Fibroblast of pulmonary artery (primary cell): ENCODE measurements around the gene IRF2BPL.

ENCODE experiments used
- DNase-seq: peaks from one replicate; pipeline ENCODE4 v3.0.0-alpha.2; 2010; ENCODE audit warnings: low read depth
- H3K4me3 ChIP-seq: replicated peaks from 2 replicates; pipeline ENCODE4 v1.5.1; 2011; ENCODE audit warnings: low read depth, mild to moderate bottlenecking, control low read depth, low read length, moderate library complexity
- TF ChIP-seq, protein P1 (sequence below): IDR thresholded peaks from 2 replicates; pipeline ENCODE4 v1.5.1; 2011; ENCODE audit warnings: mild to moderate bottlenecking, control low read depth, low read length, inconsistent platforms; ENCODE audit errors: missing control alignments

The IRF2BPL gene

DNA sequence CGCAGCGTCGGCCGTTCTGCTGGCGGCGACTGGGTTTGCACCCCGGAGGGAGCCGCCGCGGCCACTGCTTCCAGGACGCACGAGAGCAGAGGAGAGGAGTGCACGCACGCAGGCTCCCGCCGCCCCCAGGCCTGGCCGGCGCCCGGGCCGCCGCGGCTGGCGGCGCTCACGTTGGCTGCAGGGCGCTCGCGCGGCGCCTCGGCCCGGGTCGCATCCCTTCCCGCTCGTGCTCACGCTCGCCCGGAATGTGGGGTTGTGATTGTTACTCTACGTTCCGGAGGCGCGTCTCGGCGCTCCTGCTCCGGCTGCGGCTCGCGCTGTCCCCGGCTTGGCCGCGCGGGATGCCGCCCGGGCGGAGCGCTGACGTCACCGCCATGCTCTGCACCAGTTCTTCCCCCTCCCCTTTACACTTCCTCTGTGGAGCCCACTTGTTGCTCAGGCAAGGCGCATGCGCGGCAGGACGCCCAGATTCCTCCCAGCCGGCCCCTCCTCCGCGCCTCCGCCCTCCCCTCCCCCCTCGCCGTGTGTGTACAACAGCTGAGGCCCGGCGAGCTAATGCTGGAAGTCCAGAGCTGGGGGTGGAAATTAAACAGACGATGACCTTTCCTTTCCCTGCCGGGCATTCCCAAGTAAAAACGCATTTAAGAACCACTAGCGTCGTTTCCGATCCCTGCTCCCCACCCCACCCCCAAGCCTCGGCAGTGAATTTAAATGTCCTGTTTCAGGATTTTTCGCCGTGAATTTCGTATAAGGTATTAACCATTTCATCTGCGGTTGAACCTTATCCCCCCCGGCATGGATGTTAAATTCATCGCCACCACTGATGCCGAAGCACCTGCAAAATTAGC is at the start of gene IRF2BPL:
IRF2BPL (minus strand) TSS at position 325 of the 848 bp plus-strand sequence. CDS start 916 bp downstream, outside the sequence.
- DNase-seq, result peak; percentile 99
- TF ChIP-seq, protein P1, sequence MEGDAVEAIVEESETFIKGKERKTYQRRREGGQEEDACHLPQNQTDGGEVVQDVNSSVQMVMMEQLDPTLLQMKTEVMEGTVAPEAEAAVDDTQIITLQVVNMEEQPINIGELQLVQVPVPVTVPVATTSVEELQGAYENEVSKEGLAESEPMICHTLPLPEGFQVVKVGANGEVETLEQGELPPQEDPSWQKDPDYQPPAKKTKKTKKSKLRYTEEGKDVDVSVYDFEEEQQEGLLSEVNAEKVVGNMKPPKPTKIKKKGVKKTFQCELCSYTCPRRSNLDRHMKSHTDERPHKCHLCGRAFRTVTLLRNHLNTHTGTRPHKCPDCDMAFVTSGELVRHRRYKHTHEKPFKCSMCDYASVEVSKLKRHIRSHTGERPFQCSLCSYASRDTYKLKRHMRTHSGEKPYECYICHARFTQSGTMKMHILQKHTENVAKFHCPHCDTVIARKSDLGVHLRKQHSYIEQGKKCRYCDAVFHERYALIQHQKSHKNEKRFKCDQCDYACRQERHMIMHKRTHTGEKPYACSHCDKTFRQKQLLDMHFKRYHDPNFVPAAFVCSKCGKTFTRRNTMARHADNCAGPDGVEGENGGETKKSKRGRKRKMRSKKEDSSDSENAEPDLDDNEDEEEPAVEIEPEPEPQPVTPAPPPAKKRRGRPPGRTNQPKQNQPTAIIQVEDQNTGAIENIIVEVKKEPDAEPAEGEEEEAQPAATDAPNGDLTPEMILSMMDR, result no peak
- peak within 1 kb of the TSS; percentile 94 for H3K4me3 ChIP-seq

DNA sequence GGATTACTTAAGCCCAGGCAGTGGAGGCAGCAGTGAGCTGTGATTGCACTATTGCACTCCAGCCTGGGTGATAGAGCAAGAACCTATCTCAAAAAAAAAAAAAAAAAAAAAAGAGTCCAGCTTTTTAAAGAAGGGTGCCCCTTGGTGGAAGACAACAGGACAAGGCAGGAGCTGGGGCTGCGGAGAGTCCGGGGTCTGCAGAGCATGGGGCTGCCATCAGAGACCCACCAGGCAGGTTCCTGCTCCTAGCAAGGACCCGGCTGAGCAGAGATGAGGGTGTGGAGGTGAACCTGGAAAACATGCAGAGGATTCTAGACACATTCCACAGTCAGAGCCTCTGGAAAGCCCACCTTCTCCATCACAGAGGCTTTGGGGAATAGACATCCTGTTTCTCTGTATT is 48.5 kb upstream of the IRF2BPL start:
- TF ChIP-seq, protein P1, result no peak
- H3K4me3 ChIP-seq, result no peak overlapping the region

DNA sequence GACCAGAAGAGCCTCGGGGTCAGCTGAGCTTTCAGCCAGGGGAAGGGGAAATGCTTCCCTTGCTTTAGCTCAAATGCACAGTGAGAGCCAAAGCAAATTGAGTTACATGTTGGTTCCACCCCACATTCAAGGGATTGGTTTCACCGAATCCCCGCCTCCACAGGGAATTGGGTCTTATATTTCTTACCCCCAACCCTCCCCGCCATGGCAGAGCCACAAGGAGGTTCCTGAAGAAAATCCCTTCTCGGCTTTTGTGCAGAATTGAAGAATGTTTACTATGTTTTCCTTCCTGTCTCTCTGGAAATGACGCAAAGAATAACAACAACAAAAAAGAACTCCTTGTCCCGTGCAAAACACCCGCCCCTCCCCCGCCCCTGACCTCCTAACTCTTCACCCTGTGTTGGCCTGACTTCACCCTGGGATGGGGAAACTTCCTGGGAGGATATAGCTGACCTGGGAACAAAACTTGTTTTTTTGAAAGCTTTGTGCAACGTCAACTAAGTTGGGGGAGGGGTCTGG is 47.7 kb upstream of the IRF2BPL start:
- TF ChIP-seq, protein P1, result no peak
- peak overlapping the region; percentile 46 for H3K4me3 ChIP-seq
- peak; percentile 98 for DNase-seq

More for the DNA sequence above, 48.5 kb upstream of the IRF2BPL start:
- DNase-seq, result peak; percentile 39

DNA sequence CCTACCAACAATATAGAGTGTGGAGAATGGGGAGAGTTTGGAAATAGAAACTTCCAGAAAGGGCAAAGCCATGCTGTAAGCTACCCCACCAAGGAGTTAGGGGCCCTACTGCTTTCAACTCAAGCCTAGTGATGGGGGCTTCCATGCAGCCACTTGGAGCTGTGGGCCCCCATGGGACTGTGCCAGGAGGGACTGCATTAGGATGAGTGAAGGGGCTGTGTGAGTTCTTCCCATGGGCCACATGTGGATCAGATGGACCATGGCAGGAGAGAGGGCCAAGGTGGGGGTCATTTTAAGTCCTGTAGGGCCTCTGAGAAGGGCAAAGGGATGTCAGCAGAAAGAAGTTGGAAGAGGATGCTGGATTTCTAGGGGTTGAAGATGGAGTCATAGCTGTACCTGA is 46.5 kb upstream of the IRF2BPL start:
- H3K4me3 ChIP-seq, result peak overlapping the region; percentile 46
- no peak for DNase-seq
- TF ChIP-seq, protein P1, result no peak

DNA sequence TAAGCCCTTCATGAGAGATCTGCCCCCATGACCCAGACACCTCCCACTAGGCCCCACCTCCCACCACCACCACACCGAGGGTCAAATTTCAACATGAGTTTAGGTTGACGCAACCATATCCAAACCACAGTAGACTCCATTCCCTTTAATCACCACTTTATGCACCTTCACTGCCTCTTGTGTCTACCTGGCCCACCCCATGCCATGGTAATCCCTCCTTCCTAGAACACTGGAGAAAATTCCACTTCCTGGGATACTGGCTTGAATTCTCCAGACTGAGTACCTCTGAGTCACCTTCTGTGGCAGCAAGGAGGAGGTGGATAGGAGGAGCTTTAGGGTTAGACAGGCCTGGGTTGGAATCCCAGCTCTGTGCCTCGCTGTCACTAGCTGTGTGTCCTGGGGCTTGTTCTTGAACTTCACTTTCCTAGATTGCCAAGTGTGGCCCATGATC is 43.5 kb upstream of the IRF2BPL start:
- no peak for DNase-seq
- H3K4me3 ChIP-seq, result no peak overlapping the region
- TF ChIP-seq, protein P1, result no peak

DNA sequence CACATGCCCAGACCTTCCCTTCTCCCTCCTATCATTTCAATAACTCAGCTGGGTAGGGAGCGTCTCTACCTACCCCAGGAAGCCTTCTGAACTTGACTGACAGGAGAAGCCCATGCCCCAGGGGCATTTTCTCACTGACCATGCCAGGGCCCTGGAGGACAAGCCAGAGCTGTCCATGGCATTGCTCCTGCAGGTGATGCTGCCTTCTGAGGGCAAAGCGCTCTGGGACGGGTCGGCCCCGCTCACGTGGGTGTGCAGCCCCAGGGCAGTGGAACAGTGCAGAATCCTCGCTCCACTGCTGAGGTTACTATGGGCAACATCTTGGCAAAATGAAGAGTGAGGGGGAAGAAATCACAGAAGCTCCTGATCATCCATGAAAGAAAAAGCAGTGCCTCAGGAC is 41.0 kb upstream of the IRF2BPL start:
- H3K4me3 ChIP-seq, result no peak overlapping the region
- TF ChIP-seq, protein P1, result no peak
- no peak for DNase-seq
